HG02852 (cell line): Measurements from ENCODE around the gene RET.
"Not testable (repeated sequence)": the region's sequence is repeated elsewhere in the genome, so short reads cannot be mapped to it uniquely, and the experiment has no call there.

Experiments used
- ATAC-seq: cut with Tn5 transposase; IDR thresholded peaks from one replicate; pipeline ENCODE4 v1.9.1; 2021; ENCODE audit warnings: mild to moderate bottlenecking, moderate library complexity; ENCODE audit not compliant: unreplicated experiment

RET gene

GRCh38 chr10:43131906-43132305 lies 55.0 kb downstream of the RET start:
- ATAC-seq, result no peak

GRCh38 chr10:43132867-43133787 lies 56.3 kb downstream of the RET start:
- ATAC-seq, result no peak

DNA sequence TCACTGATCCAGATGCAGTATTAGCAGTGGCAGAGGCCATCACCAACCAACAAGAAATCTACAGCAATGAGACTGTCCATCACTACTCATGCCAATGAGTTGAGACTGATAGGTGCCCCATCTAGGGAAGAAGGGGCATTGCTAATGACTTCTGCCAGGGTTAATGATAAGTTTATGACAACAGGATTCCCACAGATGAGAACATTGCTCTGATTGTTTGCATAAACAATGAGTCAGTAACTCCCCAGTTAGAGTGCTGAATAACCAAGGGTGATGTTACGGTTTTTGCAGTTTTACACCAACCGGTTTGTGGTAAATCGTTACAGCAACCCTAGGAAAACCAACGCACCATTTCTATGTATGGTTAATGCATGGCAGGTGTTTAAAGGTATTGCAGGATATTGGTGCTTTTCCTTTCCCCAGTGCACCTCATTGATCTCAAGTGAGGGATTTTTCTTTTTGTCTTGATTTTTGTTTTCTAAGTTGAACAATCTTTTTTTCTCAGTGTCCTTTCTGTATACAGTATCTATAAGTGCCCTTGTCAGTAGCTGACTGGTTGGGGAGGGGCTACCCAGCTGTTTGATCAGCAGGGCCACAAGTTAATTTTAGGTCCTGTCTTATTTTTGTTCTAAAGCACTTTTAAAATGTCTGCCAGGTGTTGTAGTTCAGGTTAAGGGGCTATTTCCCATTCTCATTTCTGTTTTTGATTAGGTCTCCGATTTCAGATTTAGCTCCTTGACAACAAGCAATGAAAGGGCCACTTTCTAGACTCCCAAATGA lies 57.4 kb downstream of the RET start:
- no peak for ATAC-seq

DNA sequence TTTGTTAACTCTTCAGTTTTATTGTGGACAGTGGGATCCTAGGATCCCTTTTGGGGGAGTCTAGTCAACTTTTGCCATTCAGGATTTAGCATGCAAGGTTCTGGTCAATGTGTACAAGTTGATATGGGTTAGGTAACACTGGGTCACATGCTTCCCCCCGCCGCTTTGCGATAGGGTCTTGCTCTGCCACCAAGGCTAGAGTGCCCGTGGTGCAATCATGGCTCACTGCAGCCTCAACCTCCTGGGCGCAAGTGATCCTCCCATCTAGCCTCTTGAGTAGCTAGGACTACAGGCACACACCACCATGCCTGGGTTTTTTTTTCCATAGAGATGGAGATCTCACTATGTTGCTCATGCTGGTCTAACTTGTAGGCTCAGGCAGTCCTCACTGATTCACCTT lies 58.2 kb downstream of the RET start:
- ATAC-seq, result no peak

- ATAC-seq, result no peak
Measured at GRCh38 chr10:43135656-43136055, 58.8 kb downstream of the RET start.

DNA sequence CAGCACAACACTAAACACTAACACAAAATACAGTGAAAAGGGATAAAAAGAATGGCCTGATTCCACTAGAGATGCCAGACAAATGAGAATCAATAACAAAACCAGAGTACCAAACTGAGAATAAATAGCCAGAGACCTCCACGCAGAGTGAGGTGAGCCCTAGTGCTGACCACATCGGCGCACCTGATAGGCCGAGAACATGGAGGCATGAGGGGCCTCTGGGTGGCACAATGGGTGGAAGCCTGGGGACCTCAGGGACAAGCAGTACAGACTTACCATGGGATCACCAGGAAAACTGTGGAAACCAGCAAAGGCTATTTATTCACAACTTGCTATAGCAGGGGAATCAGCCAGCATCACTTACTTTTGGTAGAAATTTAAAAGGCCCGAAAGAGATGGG lies 59.6 kb downstream of the RET start:
- ATAC-seq, result no peak

DNA sequence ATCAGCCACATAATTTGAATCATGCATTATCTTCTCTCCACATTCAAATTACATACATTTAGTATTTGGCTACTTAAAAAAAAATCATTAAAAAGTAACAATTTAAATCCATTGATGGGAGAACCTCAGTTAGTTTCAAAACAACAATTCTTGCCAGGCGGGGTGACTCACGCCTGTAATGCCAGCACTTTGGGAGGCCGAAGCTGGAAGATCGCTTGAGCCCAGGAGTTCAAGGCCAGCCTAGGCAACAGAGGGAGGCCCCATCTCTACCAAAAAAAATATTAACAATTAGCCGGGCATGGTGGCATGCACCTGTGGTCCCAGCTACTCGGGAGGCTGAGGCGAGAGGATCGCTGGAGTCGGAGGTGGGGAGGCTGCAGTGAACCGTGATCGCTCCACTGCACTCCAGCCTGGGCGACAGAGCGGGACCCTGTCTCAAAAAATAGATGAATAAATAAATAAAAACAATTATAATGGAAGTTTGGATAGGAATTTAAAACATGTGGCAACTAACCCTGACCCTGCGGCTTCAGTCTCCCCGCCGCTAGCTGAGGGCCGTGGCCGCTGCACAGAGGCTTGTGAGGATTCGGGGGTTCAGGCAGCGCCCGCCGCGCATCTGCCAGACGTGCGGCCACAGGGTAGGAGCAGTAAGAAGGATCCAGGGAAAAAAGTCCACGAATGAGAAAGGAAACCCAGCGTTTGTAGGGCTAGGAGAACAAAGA lies 60.3 kb downstream of the RET start:
- ATAC-seq, result no peak

DNA sequence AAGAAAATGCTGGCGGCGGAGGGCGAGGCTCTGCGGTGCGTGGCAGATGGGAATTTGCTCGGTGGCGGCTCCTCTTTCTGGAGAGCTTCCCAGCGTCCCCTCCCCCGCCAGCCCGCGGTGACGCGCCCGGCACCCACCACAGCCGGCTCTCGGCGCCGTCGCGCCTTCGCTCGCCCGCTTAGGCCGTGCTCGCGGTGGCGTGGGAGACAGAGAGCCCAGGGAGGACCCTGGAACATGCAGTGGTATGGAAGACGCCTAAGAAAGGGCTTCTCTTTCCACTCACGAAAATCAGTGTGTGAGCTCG lies 60.8 kb downstream of the RET start:
- ATAC-seq, result peak; percentile 31

DNA sequence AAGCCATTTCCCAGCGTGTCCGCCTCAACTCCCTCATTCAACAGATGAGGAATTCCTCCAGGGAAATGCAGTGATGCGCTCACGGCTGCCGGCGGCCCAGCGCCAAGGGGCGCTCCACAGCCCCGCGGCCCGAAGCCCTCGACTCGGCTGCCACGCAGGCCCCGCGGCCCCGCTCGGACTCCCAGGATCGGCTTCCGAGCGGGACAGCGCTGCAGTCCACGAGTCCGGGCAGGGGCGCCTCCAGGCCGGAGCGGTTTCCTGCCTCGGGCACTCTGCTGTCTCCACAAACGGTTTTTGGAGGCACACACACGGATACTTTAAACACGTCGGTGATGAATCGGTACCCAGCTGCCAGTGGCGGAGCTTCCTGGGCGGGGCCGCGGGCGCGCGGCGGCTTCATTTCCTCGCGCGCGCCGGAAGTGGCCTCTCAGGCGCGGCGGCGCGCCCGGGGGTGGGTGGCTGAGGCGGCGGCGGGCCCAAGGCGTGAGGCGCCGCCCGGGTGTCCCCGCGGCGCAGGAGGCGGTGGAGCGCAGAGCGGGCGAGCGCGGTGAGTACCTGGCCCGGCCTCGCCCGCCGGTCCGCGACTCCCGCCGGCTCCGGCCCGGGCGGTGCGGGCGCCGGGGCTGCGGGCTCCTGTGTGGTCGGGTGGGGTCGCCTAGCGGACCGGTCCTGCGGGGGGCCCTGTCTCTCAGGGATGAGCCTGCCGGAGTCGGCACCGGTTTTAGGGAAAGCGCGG lies 61.3 kb downstream of the RET start, which contains the start of gene CSGALNACT2:
Gene CSGALNACT2 (plus strand): TSS at position 425 of the 736 bp plus-strand sequence. CDS start 16,705 bp downstream, outside the sequence.
- ATAC-seq, result peak; percentile 58

- ATAC-seq, result peak; percentile 39
Measured at GRCh38 chr10:43138757-43139241, 61.9 kb downstream of the RET start.

GRCh38 chr10:43141421-43141820 lies 64.6 kb downstream of the RET start:
- ATAC-seq, result no peak

GRCh38 chr10:43145311-43145710 lies 68.4 kb downstream of the RET start:
- ATAC-seq, result no peak

- ATAC-seq, result not testable (repeated sequence)
Measured at GRCh38 chr10:43145936-43146335, 69.1 kb downstream of the RET start.

GRCh38 chr10:43151371-43151770 lies 74.5 kb downstream of the RET start:
- no peak for ATAC-seq

- ATAC-seq, result no peak
Measured at GRCh38 chr10:43153901-43154300, 77.0 kb downstream of the RET start.

DNA sequence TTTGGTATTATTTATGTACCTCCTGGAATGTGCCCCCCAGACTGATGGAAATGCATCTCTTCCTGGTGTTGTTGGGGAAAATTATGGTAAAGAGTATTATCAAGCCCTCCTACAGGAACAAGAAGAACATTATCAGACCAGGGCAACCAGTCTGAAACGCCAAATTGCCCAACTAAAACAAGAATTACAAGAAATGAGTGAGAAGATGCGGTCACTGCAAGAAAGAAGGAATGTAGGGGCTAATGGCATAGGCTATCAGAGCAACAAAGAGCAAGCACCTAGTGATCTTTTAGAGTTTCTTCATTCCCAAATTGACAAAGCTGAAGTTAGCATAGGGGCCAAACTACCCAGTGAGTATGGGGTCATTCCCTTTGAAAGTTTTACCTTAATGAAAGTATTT lies 78.4 kb downstream of the RET start:
- no peak for ATAC-seq

GRCh38 chr10:43155741-43156140 lies 78.9 kb downstream of the RET start:
- no peak for ATAC-seq

GRCh38 chr10:43156590-43157341 lies 79.9 kb downstream of the RET start:
- ATAC-seq, result no peak

DNA sequence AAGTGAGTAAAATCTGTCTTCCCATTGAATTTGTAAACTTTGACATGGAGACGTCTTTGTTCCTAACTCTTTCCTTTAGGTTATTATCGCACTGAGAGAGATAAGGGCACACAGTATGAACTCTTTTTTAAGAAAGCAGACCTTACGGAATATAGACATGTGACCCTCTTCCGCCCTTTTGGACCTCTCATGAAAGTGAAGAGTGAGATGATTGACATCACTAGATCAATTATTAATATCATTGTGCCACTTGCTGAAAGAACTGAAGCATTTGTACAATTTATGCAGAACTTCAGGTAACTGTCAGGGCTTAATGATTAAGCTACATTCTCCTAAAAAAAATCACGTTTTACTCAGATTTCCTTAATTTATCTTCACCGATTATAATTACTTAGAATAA lies 81.8 kb downstream of the RET start:
- ATAC-seq, result no peak
